GM23338 (cell line): Measurements from ENCODE around the gene GSDME.

Experiments
- CREB1 ChIP-seq: fragments of 250-450 bp; sonication (Bioruptor Pico); IDR thresholded peaks from 2 replicates; pipeline ENCODE4 v1.5.0; 2020; ENCODE audit warnings: low read depth, mild to moderate bottlenecking, moderate library complexity
- EZH2 ChIP-seq: fragments of 200-600 bp; sonication (generic); IDR thresholded peaks from one replicate; pipeline ENCODE4 v1.8.0; 2017; ENCODE audit warnings: antibody characterized with exemption, mild to moderate bottlenecking, low read depth; ENCODE audit not compliant: unreplicated experiment
- EZH2phosphoT487 ChIP-seq: fragments of 200-600 bp; sonication (generic); IDR thresholded peaks from one replicate; pipeline ENCODE4 v1.8.1; 2018; ENCODE audit warnings: antibody characterized with exemption; ENCODE audit not compliant: unreplicated experiment
- JUNB ChIP-seq: IDR thresholded peaks from one replicate; pipeline ENCODE4 v1.6.1; 2016; ENCODE audit warnings: antibody characterized with exemption; ENCODE audit not compliant: unreplicated experiment
- NANOG ChIP-seq: IDR thresholded peaks from 2 replicates; pipeline ENCODE4 v1.6.1; 2016; ENCODE audit warnings: antibody characterized with exemption, borderline replicate concordance
- POLR2AphosphoS5 ChIP-seq: IDR thresholded peaks from 2 replicates; pipeline ENCODE4 v1.6.1; 2016; ENCODE audit warnings: antibody characterized with exemption, low read depth
- ZNF114 ChIP-seq: fragments of 250-450 bp; sonication (Bioruptor Pico); IDR thresholded peaks from 2 replicates; pipeline ENCODE4 v1.5.0; 2020; ENCODE audit warnings: mild to moderate bottlenecking, moderate library complexity
- TF ChIP-seq, protein P1 (sequence below), 2 experiments: fragments of 200-600 bp in 1 of 2; sonication (generic) in 1 of 2; conservative IDR thresholded peaks; 2 replicates each; pipeline versions ENCODE4 v1.5.1 to v1.6.1; 2016 to 2017; ENCODE audit warnings: antibody characterized with exemption in 2 of 2, low read depth in 2 of 2, mild to moderate bottlenecking in 2 of 2, moderate library complexity in 1 of 2
- TF ChIP-seq, protein P2 (sequence below): IDR thresholded peaks from one replicate; pipeline ENCODE4 v1.6.1; 2018; ENCODE audit warnings: antibody characterized with exemption; ENCODE audit not compliant: unreplicated experiment
- TF ChIP-seq, protein P3 (sequence below): IDR thresholded peaks from 2 replicates; pipeline ENCODE4 v1.6.1; 2016; ENCODE audit warnings: antibody characterized with exemption

DNA sequence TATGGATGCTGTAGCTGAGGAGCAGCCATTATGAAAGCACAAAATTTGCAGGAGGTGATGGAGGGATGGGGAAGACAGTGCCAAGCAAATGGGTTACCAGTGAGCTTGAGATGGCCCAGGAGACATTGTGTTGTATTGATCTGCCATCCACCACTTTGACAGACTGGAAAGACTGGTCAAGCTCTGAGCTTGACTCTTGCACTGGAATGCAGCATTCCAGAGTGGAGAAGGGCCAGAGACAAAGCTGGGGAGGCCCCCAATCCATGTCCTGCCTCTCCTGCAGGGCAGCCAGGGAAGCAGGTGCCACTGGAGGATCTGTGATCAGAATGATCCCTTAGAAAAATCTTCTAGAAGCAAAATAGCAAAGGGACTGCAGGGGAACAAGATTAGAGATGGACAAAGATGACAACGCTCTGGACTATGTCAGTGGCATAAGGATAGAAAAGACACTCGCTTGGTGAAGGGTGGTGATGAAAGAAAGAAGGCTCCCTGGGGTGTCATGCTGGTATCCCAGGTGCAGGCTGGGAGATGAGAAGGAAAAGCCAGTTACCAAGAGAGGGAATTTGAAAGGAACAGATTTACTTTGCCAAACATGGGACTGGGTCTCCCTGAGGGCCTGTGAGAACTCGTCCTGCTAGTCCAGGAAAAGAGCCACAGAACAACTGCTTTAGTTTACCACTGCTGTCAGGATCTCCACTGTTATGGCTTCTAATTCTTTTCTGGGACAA lies 5.0 kb downstream of the GSDME start:
- TF ChIP-seq, protein P1, sequence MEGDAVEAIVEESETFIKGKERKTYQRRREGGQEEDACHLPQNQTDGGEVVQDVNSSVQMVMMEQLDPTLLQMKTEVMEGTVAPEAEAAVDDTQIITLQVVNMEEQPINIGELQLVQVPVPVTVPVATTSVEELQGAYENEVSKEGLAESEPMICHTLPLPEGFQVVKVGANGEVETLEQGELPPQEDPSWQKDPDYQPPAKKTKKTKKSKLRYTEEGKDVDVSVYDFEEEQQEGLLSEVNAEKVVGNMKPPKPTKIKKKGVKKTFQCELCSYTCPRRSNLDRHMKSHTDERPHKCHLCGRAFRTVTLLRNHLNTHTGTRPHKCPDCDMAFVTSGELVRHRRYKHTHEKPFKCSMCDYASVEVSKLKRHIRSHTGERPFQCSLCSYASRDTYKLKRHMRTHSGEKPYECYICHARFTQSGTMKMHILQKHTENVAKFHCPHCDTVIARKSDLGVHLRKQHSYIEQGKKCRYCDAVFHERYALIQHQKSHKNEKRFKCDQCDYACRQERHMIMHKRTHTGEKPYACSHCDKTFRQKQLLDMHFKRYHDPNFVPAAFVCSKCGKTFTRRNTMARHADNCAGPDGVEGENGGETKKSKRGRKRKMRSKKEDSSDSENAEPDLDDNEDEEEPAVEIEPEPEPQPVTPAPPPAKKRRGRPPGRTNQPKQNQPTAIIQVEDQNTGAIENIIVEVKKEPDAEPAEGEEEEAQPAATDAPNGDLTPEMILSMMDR (conservative IDR thresholded peaks at IDR 0.05; ENCODE audit: low read depth in 2 of 2), result no peak
- TF ChIP-seq EZH2phosphoT487 (no peak), CREB1 (CRISPR knock-in tag) (no peak), POLR2AphosphoS5 (no peak), EZH2 (no peak), JUNB (no peak), ZNF114 (CRISPR knock-in tag) (no peak), NANOG (no peak)
- TF ChIP-seq, protein P2, sequence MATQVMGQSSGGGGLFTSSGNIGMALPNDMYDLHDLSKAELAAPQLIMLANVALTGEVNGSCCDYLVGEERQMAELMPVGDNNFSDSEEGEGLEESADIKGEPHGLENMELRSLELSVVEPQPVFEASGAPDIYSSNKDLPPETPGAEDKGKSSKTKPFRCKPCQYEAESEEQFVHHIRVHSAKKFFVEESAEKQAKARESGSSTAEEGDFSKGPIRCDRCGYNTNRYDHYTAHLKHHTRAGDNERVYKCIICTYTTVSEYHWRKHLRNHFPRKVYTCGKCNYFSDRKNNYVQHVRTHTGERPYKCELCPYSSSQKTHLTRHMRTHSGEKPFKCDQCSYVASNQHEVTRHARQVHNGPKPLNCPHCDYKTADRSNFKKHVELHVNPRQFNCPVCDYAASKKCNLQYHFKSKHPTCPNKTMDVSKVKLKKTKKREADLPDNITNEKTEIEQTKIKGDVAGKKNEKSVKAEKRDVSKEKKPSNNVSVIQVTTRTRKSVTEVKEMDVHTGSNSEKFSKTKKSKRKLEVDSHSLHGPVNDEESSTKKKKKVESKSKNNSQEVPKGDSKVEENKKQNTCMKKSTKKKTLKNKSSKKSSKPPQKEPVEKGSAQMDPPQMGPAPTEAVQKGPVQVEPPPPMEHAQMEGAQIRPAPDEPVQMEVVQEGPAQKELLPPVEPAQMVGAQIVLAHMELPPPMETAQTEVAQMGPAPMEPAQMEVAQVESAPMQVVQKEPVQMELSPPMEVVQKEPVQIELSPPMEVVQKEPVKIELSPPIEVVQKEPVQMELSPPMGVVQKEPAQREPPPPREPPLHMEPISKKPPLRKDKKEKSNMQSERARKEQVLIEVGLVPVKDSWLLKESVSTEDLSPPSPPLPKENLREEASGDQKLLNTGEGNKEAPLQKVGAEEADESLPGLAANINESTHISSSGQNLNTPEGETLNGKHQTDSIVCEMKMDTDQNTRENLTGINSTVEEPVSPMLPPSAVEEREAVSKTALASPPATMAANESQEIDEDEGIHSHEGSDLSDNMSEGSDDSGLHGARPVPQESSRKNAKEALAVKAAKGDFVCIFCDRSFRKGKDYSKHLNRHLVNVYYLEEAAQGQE, result no peak
- TF ChIP-seq, protein P3, sequence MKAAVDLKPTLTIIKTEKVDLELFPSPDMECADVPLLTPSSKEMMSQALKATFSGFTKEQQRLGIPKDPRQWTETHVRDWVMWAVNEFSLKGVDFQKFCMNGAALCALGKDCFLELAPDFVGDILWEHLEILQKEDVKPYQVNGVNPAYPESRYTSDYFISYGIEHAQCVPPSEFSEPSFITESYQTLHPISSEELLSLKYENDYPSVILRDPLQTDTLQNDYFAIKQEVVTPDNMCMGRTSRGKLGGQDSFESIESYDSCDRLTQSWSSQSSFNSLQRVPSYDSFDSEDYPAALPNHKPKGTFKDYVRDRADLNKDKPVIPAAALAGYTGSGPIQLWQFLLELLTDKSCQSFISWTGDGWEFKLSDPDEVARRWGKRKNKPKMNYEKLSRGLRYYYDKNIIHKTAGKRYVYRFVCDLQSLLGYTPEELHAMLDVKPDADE, result no peak
